Measurements from ENCODE around the gene CABLES1.
"Not testable (repeated sequence)": the region's sequence is repeated elsewhere in the genome, so short reads cannot be mapped to it uniquely, and the experiment has no call there.

CABLES1 gene

GRCh38 chr18:23134780-23135549, at the start of gene CABLES1:
TSS of gene CABLES1 (plus strand) at chr18:23135485. CDS start at chr18:23135763, 278 bp downstream.
- DNase-seq, result no peak

- DNase-seq, result no peak
Observed at GRCh38 chr18:23087352-23087751, 47.9 kb upstream of the CABLES1 start.

GRCh38 chr18:23088310-23088709, 47.0 kb upstream of the CABLES1 start:
- no peak for DNase-seq

GRCh38 chr18:23091017-23091993, 44.0 kb upstream of the CABLES1 start:
- DNase-seq, result peak; percentile 41

GRCh38 chr18:23092121-23092520, 43.2 kb upstream of the CABLES1 start:
- DNase-seq, result no peak

- DNase-seq, result not testable (repeated sequence)
Observed at GRCh38 chr18:23093130-23093529, 42.2 kb upstream of the CABLES1 start.

GRCh38 chr18:23093772-23094171, 41.5 kb upstream of the CABLES1 start:
- DNase-seq, result no peak

- no peak for DNase-seq
Observed at GRCh38 chr18:23094411-23095190, 40.7 kb upstream of the CABLES1 start.

GRCh38 chr18:23095463-23095862, 39.8 kb upstream of the CABLES1 start:
- no peak for DNase-seq

GRCh38 chr18:23097016-23097415, 38.3 kb upstream of the CABLES1 start:
- not testable (repeated sequence) for DNase-seq

GRCh38 chr18:23099621-23100020, 35.7 kb upstream of the CABLES1 start:
- no peak for DNase-seq

- no peak for DNase-seq
Observed at GRCh38 chr18:23101861-23102432, 33.3 kb upstream of the CABLES1 start.

- DNase-seq, result no peak
Observed at GRCh38 chr18:23102493-23103261, 32.6 kb upstream of the CABLES1 start.

- no peak for DNase-seq
Observed at GRCh38 chr18:23103449-23103848, 31.8 kb upstream of the CABLES1 start.

- DNase-seq, result no peak
Observed at GRCh38 chr18:23105030-23105429, 30.3 kb upstream of the CABLES1 start.

GRCh38 chr18:23105581-23106219, 29.6 kb upstream of the CABLES1 start:
- no peak for DNase-seq

GRCh38 chr18:23106575-23106974, 28.7 kb upstream of the CABLES1 start:
- DNase-seq, result no peak

- DNase-seq, result no peak
Observed at GRCh38 chr18:23107718-23108117, 27.6 kb upstream of the CABLES1 start.

- no peak for DNase-seq
Observed at GRCh38 chr18:23108496-23108895, 26.8 kb upstream of the CABLES1 start.

GRCh38 chr18:23109163-23109562, 26.1 kb upstream of the CABLES1 start:
- not testable (repeated sequence) for DNase-seq

GRCh38 chr18:23113576-23113975, 21.7 kb upstream of the CABLES1 start:
- no peak for DNase-seq

All from KG1 (cell line).